PC-9 (cell line): Measurements from ENCODE around the gene SLC6A4. TPM values are rescaled to one million over a fixed set of nuclear protein-coding genes. Genes with fewer than 3 reads are reported as not detected.
A peak's percentile ranks its signal among the peaks of the same experiment; 100 is the strongest.

Experiments
- BruUV-seq: library from RNA; stranded (reverse); fragments of 400-500 nt; replicated peaks from 2 replicates; lab custom pipeline; 2021; lab: Mats Ljungman, UMichigan
- CTCF ChIA-PET: fragments of 300-600 bp; sonication (Branson Sonifier 250); formaldehyde crosslinking; loops from one replicate; lab custom pipeline; 2022; ENCODE audit warnings: antibody characterized with exemption; lab: Charles Lee
- POLR2A ChIA-PET: fragments of 300-600 bp; sonication (Branson Sonifier 250); formaldehyde crosslinking; loops from one replicate; lab custom pipeline; 2022; ENCODE audit warnings: antibody characterized with exemption; ENCODE audit not compliant: unreplicated experiment; lab: Charles Lee
- DNase-seq, 2 experiments: peaks; one replicate each; pipeline versions ENCODE4 v3.0.0 to v3.0.0-alpha.2; 2015 to 2022; ENCODE audit warnings: mixed read lengths in 1 of 2
- H2AFZ ChIP-seq: fragments of 200-600 bp; sonication (generic); 2 replicates; pipeline ENCODE4 v1.8.1; 2017; ENCODE audit warnings: antibody characterized with exemption
- H3F3A ChIP-seq: fragments of 200-600 bp; sonication (generic); 2 replicates; pipeline ENCODE4 v1.8.1; 2017; ENCODE audit warnings: antibody characterized with exemption, mild to moderate bottlenecking, low read depth; ENCODE audit not compliant: insufficient read depth
- H3K27ac ChIP-seq: fragments of 200-600 bp; sonication (generic); 2 replicates; pipeline ENCODE4 v1.6.1; 2016; ENCODE audit warnings: mixed run types
- H3K27me3 ChIP-seq: fragments of 200-600 bp; sonication (generic); 2 replicates; pipeline ENCODE4 v1.6.1; 2016; ENCODE audit warnings: low read depth, mixed run types; ENCODE audit not compliant: insufficient read depth
- H3K36me3 ChIP-seq: fragments of 200-600 bp; sonication (generic); 2 replicates; pipeline ENCODE4 v1.6.1; 2016; ENCODE audit warnings: low read depth, mixed run types
- H3K4me1 ChIP-seq: fragments of 200-600 bp; sonication (generic); replicated peaks from 2 replicates; pipeline ENCODE4 v1.6.1; 2016; ENCODE audit warnings: mixed run types; ENCODE audit not compliant: insufficient read depth
- H3K4me2 ChIP-seq: fragments of 200-600 bp; sonication (generic); 2 replicates; pipeline ENCODE4 v1.6.1; 2017; ENCODE audit warnings: mixed run types
- H3K4me3 ChIP-seq: fragments of 200-600 bp; sonication (generic); 2 replicates; pipeline ENCODE4 v1.6.1; 2016; ENCODE audit warnings: mixed run types
- H3K79me2 ChIP-seq: fragments of 200-600 bp; sonication (generic); 2 replicates; pipeline ENCODE4 v1.6.1; 2017; ENCODE audit warnings: low read depth, mixed run types
- H3K9me2 ChIP-seq: fragments of 200-600 bp; sonication (generic); 2 replicates; pipeline ENCODE4 v1.8.1; 2017; ENCODE audit warnings: mild to moderate bottlenecking; ENCODE audit not compliant: insufficient read depth
- H3K9me3 ChIP-seq: fragments of 200-600 bp; sonication (generic); 2 replicates; pipeline ENCODE4 v1.8.1; 2016; ENCODE audit warnings: low read depth; ENCODE audit not compliant: insufficient read depth
- H4K20me1 ChIP-seq: fragments of 200-600 bp; sonication (generic); 2 replicates; pipeline ENCODE4 v1.8.1; 2017; ENCODE audit not compliant: insufficient read depth
- EZH2 ChIP-seq: fragments of 200-600 bp; sonication (generic); IDR thresholded peaks from 2 replicates; pipeline ENCODE4 v1.8.0; 2017; ENCODE audit warnings: antibody characterized with exemption, low read depth
- intact Hi-C: fragments of 100-400 bp; cut with micrococcal nuclease; formaldehyde crosslinking; loops from one replicate; pipeline ENCODE4 v1.10.0; 2022; ENCODE audit not compliant: unreplicated experiment
- total RNA-seq: library from RNA; stranded (reverse); gene quantifications from 2 replicates; pipeline ENCODE4 v1.2.3, GENCODE V29; 2021
- TF ChIP-seq, protein P1 (sequence below): fragments of 200-600 bp; sonication (generic); conservative IDR thresholded peaks from 2 replicates; pipeline ENCODE4 v1.6.1; 2017; ENCODE audit warnings: mixed run types, antibody characterized with exemption, mild to moderate bottlenecking, moderate library complexity

Gene SLC6A4
- total RNA-seq, 1 experiment from 2014 or later, result not detected

GRCh38 chr17:30225919-30226553, 9.5 kb downstream of the SLC6A4 start:
- ChIA-PET CTCF (no interaction called here), POLR2A (no interaction called here)
- Histone ChIP-seq H3K4me2 (peak overlapping the region; percentile 51), H3K36me3 (no peaks in the 10 kb centered on the region), H3F3A (peaks cover 36% of the 10 kb centered on the region), H3K4me1 (peaks cover 40% of the 10 kb centered on the region), H3K27ac (peak overlapping the region; percentile 74), H4K20me1 (no peaks in the 10 kb centered on the region), H3K9me3 (no peaks in the 10 kb centered on the region), H3K4me3 (no peak overlapping the region), H3K9me2 (no peaks in the 10 kb centered on the region), H2AFZ (no peak overlapping the region), H3K79me2 (no peaks in the 10 kb centered on the region), H3K27me3 (no peaks in the 10 kb centered on the region)
- peak in 1 of 2 experiments; percentile 96 for DNase-seq
- BruUV-seq, result no TSS peak
- TF ChIP-seq, protein P1, sequence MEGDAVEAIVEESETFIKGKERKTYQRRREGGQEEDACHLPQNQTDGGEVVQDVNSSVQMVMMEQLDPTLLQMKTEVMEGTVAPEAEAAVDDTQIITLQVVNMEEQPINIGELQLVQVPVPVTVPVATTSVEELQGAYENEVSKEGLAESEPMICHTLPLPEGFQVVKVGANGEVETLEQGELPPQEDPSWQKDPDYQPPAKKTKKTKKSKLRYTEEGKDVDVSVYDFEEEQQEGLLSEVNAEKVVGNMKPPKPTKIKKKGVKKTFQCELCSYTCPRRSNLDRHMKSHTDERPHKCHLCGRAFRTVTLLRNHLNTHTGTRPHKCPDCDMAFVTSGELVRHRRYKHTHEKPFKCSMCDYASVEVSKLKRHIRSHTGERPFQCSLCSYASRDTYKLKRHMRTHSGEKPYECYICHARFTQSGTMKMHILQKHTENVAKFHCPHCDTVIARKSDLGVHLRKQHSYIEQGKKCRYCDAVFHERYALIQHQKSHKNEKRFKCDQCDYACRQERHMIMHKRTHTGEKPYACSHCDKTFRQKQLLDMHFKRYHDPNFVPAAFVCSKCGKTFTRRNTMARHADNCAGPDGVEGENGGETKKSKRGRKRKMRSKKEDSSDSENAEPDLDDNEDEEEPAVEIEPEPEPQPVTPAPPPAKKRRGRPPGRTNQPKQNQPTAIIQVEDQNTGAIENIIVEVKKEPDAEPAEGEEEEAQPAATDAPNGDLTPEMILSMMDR, result no peak
- no peak for TF ChIP-seq EZH2
- intact Hi-C loops, result no loop called here

- H3K79me2 ChIP-seq, result no peaks in the 10 kb centered on the region
- no peaks in the 10 kb centered on the region for H3K36me3 ChIP-seq
- intact Hi-C loops, result no loop called here
- TF ChIP-seq, protein P1, result no peak
- no peak for TF ChIP-seq EZH2
- H3K4me2 ChIP-seq, result peak overlapping the region; percentile 51
- H4K20me1 ChIP-seq, result no peaks in the 10 kb centered on the region
- peaks cover 40% of the 10 kb centered on the region for H3K4me1 ChIP-seq
- ChIA-PET POLR2A (interaction anchor here (0.7 kb wide), 1 partner anchor 769 kb away, joined by 3 read pairs; no protein-coding TSS in a partner anchor), CTCF (no interaction called here)
- H3K27me3 ChIP-seq, result no peaks in the 10 kb centered on the region
- BruUV-seq, result no TSS peak
- peaks cover 36% of the 10 kb centered on the region for H3F3A ChIP-seq
- H3K4me3 ChIP-seq, result no peak overlapping the region
- H2AFZ ChIP-seq, result peak overlapping the region; percentile 36; the same call in 1 of the 2 replicates
- no peaks in the 10 kb centered on the region for H3K9me3 ChIP-seq
- peak overlapping the region; percentile 74 for H3K27ac ChIP-seq
- no peaks in the 10 kb centered on the region for H3K9me2 ChIP-seq
- peak in 1 of 2 experiments; percentile 77 for DNase-seq
Observed at GRCh38 chr17:30225112-30225511, 10.4 kb downstream of the SLC6A4 start.

DNA sequence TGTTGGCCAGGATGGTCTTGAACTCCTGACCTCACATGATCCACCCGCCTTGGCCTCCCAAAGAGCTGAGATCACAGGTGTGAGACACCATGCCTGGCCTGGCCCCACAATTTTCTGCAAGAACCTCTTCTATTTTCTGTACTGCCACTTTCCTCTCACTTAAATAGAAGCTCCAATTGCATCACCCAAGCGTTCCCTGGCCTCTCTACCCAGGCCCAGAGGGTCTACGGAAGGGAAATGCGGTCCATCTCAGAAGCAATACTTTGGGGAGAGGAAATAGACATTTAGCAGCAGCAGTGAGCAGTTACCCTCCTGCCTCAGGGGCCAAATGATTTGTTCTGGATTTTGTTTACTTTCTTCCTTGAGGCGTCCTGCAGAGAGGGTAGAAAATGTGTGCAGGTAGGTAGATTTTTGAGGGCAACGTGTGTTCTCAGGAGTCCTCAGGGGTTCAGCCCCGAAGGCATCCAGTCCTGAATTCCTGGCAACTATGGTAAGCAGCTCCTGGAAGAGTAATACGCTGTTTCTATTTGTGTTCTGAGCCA, 11.0 kb downstream of the SLC6A4 start:
- no TSS peak for BruUV-seq
- H3K27me3 ChIP-seq, result no peaks in the 10 kb centered on the region
- ChIA-PET CTCF (no interaction called here), POLR2A (no interaction called here)
- DNase-seq, result peak in 1 of 2 experiments; percentile 80
- H3K9me2 ChIP-seq, result no peaks in the 10 kb centered on the region
- H3K79me2 ChIP-seq, result no peaks in the 10 kb centered on the region
- peak overlapping the region; percentile 36 for H2AFZ ChIP-seq
- TF ChIP-seq, protein P1, result no peak
- TF ChIP-seq EZH2, result no peak
- H3K4me2 ChIP-seq, result peak overlapping the region; percentile 51
- peak overlapping the region; percentile 74 for H3K27ac ChIP-seq
- no peaks in the 10 kb centered on the region for H4K20me1 ChIP-seq
- no peaks in the 10 kb centered on the region for H3K36me3 ChIP-seq
- H3K4me1 ChIP-seq, result peaks cover 40% of the 10 kb centered on the region
- no peaks in the 10 kb centered on the region for H3K9me3 ChIP-seq
- no peak overlapping the region for H3K4me3 ChIP-seq
- intact Hi-C loops, result no loop called here
- H3F3A ChIP-seq, result peaks cover 36% of the 10 kb centered on the region
